NOMO-1 treated with DMSO at 0.1 percent for 48 hours (cell line): ENCODE data around the gene ZFHX3.

ENCODE experiments used
- DNase-seq: peaks from one replicate; lab custom pipeline; 2025; ENCODE audit not compliant: unreplicated experiment; lab: John Stamatoyannopoulos, UW

ZFHX3 gene

GRCh38 chr16:72886346-72886974 lies 161.5 kb downstream of the ZFHX3 start:
- no peak for DNase-seq

- no peak for DNase-seq
Measured at GRCh38 chr16:72884573-72884972, 163.4 kb downstream of the ZFHX3 start.

GRCh38 chr16:72884037-72884436 lies 163.9 kb downstream of the ZFHX3 start:
- no peak for DNase-seq

- no peak for DNase-seq
Measured at GRCh38 chr16:72879846-72880245, 168.1 kb downstream of the ZFHX3 start.

GRCh38 chr16:72878301-72879269 lies 169.3 kb downstream of the ZFHX3 start:
- DNase-seq = no peak

- no peak for DNase-seq
Measured at GRCh38 chr16:72877374-72878028, 170.4 kb downstream of the ZFHX3 start.

GRCh38 chr16:72876981-72877373 lies 171.0 kb downstream of the ZFHX3 start:
- no peak for DNase-seq

- DNase-seq = peak; percentile 78
Measured at GRCh38 chr16:72876221-72876620, 171.7 kb downstream of the ZFHX3 start.

GRCh38 chr16:72875291-72876031 lies 172.5 kb downstream of the ZFHX3 start:
- no peak for DNase-seq

GRCh38 chr16:72873853-72874252 lies 174.1 kb downstream of the ZFHX3 start:
- DNase-seq = no peak

- DNase-seq = no peak
Measured at GRCh38 chr16:72873044-72873443, 174.9 kb downstream of the ZFHX3 start.

GRCh38 chr16:72865835-72866234 lies 182.1 kb downstream of the ZFHX3 start:
- DNase-seq = no peak

GRCh38 chr16:72865258-72865657 lies 182.7 kb downstream of the ZFHX3 start:
- DNase-seq = no peak

GRCh38 chr16:72864130-72864833 lies 183.6 kb downstream of the ZFHX3 start:
- DNase-seq = no peak

GRCh38 chr16:72862090-72862489 lies 185.8 kb downstream of the ZFHX3 start:
- no peak for DNase-seq

- no peak for DNase-seq
Measured at GRCh38 chr16:72860726-72861562, 187.0 kb downstream of the ZFHX3 start.

- DNase-seq = no peak
Measured at GRCh38 chr16:72859581-72859980, 188.3 kb downstream of the ZFHX3 start.

GRCh38 chr16:72858665-72859493 lies 189.0 kb downstream of the ZFHX3 start:
- DNase-seq = no peak
